VCaP (cell line): ENCODE data around the gene ERN1.
A peak's percentile ranks its signal among the peaks of the same experiment; 100 is the strongest.

Experiments
- H3K27ac ChIP-seq: fragments of 450-650 bp; 2 replicates; pipeline ENCODE4 v1.5.1; 2017
- TF ChIP-seq, protein P1 (sequence below): fragments of 450-650 bp; conservative IDR thresholded peaks from 2 replicates; pipeline ENCODE4 v1.5.1; 2017; ENCODE audit warnings: mild to moderate bottlenecking, moderate library complexity

The ERN1 gene

GRCh38 chr17:64102627-64103390 lies 27.1 kb downstream of the ERN1 start:
- no peak overlapping the region for H3K27ac ChIP-seq
- TF ChIP-seq, protein P1, sequence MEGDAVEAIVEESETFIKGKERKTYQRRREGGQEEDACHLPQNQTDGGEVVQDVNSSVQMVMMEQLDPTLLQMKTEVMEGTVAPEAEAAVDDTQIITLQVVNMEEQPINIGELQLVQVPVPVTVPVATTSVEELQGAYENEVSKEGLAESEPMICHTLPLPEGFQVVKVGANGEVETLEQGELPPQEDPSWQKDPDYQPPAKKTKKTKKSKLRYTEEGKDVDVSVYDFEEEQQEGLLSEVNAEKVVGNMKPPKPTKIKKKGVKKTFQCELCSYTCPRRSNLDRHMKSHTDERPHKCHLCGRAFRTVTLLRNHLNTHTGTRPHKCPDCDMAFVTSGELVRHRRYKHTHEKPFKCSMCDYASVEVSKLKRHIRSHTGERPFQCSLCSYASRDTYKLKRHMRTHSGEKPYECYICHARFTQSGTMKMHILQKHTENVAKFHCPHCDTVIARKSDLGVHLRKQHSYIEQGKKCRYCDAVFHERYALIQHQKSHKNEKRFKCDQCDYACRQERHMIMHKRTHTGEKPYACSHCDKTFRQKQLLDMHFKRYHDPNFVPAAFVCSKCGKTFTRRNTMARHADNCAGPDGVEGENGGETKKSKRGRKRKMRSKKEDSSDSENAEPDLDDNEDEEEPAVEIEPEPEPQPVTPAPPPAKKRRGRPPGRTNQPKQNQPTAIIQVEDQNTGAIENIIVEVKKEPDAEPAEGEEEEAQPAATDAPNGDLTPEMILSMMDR, result no peak

DNA sequence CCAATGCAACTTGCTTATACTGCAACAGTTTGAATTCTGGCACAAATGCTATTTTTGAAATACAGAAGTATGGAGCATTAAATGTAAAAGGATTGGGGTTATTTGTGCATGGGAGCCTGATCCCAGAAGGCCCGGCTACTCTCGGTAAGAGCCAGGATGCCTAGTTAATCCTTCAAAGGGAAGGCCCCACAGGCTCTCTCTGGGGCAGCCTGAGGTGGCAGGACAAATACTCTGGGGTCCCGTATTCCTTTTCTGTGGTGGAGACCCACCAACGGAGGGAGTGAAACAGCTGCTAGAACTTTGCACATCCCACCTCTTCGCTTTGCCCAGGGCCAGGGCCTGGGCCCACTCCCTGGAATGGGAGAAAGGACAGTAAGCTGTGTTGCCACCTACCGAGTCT lies 30.4 kb downstream of the ERN1 start:
- no peak overlapping the region for H3K27ac ChIP-seq
- TF ChIP-seq, protein P1, result no peak

DNA sequence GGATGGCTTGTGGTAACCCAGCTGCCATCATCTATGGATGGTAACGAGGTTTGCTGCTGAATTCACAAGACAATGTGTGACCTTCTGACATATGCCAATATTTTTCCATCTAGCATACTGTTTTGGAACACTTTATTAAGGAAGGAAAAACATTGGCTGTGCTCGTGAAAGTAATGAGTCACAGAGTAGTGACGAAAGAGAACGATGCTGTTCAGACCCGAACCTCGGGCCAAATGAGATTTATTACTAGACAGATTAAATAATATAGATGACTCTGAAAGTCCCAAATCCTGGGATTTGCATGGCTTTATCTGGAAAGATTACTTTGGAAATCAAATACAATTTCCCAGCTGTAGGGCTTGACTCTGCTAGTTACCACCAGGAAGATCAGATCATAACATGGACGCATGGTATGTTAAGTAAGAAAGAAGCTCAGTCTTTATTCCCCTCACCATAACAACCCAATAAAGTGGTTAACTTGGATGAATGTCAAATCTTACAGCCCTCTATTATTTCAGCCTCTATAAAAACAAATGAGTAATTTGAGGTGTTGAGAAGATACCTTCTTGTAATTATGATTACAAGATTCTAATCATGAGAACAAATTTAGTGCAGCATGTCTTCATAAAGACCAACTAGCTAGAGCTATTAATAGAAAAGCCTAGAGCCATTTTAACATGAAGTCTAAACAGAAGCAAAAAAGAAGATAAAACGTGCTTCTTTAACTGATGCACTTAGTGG lies 32.6 kb downstream of the ERN1 start:
- TF ChIP-seq, protein P1, result no peak
- H3K27ac ChIP-seq, result peak overlapping the region; percentile 66

- TF ChIP-seq, protein P1, result no peak
- H3K27ac ChIP-seq, result no peak overlapping the region
These were observed 33.9 kb downstream of the ERN1 start for GRCh38 chr17:64096037-64096436.

DNA sequence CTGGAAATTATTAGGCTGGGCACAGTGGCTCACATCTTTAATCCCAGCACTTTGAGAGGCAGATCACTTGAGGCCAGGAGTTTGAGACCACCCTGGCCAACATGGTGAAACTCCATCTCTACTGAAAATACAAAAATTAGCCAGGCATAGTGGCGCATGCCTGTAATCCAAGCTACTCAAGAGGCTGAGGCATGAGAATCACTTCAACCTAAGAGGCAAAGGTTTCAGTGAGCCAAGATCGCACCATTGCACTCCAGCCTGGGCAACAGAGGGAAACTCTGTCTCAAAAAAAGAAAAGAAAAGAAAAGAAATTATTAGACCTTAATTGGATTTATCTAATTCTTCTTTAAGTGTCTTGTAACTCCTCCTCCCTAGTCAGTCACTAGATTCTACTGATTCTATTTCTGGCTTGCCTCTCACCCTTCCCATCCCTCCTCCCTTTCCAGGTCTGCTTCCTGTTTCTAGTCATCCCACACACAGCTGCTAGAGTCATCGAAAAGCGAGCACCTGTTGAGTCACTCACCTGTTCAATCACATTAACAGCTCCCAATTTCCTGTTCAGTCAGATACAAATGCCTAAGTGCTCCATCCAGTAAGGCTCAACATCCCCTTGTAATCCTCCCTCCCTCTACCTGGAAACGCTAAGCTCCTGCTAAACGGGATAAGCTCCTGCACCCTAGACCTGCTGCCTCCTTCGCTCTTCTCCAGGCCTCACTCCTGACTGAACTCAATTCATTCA lies 34.6 kb downstream of the ERN1 start:
- no peak overlapping the region for H3K27ac ChIP-seq
- TF ChIP-seq, protein P1, result no peak

DNA sequence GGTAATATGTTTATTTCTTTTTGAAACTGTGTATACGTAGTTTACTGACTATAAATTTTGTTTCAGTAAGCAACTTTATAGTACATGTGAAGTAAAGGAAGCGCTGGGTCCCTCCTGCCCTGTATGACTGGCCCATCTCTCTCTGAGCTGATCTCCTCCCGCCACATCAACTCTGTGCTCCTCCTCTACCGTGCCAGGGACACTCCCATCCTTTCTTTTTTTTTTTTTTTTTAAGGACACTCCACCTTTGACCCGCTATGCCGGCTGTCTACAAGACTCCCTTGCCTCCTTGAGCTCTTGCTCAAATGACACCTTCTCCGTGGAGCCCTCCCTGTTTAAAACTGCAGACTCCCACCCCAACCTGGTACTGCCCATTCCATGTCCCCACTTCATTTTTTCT lies 35.5 kb downstream of the ERN1 start:
- no peak overlapping the region for H3K27ac ChIP-seq
- TF ChIP-seq, protein P1, result no peak

DNA sequence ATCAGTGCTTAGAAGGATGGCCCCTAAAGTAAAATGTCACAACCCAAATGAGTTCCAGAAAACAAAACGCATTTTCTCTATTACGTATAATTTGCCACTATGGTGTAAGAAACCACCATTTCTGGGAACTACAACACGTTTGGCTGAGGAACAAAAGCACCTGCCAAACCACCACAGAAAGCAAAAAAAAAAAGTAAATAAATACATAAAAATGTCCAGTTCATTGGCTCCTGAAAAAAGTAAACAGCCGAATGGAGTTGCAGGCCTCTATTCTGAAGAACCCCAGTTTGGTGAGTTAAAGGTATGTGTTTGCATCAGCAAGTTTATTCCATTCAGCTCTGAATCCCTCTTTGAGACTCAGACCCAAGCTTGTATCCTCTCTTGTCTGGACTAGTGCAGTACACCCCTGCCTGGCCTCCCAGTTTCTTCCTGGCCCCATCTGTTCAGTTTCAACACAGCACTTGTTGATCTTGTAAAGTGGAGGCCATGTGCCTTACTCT lies 36.9 kb downstream of the ERN1 start:
- no peak overlapping the region for H3K27ac ChIP-seq
- TF ChIP-seq, protein P1, result no peak
